Stimulated activated naive CD8-positive, alpha-beta T cell treated with anti-CD3 and anti-CD28 coated beads, Interleukin-15, Interleukin-2, amounts not matched to agents 100 ng/mL and 50 ng/mL, for 24 hours (primary cell): ENCODE data around the gene PHTF2.

Source experiments
- H3K27ac Mint-ChIP-seq: one replicate; pipeline ENCODE4 v1.8.0; 2021; ENCODE audit warnings: mild to moderate bottlenecking, mixed read lengths
- H3K27me3 Mint-ChIP-seq: one replicate; pipeline ENCODE4 v1.8.0; 2021; ENCODE audit warnings: mixed read lengths
- H3K36me3 Mint-ChIP-seq: one replicate; pipeline ENCODE4 v1.8.0; 2021; ENCODE audit warnings: low read depth, mixed read lengths
- H3K4me1 Mint-ChIP-seq: one replicate; pipeline ENCODE4 v1.8.0; 2021; ENCODE audit warnings: low read depth, mixed read lengths
- H3K4me3 Mint-ChIP-seq: one replicate; pipeline ENCODE4 v1.8.0; 2021; ENCODE audit warnings: mild to moderate bottlenecking, mixed read lengths
- H3K9me3 Mint-ChIP-seq: one replicate; pipeline ENCODE4 v1.8.0; 2021; ENCODE audit warnings: mixed read lengths

The PHTF2 gene

DNA sequence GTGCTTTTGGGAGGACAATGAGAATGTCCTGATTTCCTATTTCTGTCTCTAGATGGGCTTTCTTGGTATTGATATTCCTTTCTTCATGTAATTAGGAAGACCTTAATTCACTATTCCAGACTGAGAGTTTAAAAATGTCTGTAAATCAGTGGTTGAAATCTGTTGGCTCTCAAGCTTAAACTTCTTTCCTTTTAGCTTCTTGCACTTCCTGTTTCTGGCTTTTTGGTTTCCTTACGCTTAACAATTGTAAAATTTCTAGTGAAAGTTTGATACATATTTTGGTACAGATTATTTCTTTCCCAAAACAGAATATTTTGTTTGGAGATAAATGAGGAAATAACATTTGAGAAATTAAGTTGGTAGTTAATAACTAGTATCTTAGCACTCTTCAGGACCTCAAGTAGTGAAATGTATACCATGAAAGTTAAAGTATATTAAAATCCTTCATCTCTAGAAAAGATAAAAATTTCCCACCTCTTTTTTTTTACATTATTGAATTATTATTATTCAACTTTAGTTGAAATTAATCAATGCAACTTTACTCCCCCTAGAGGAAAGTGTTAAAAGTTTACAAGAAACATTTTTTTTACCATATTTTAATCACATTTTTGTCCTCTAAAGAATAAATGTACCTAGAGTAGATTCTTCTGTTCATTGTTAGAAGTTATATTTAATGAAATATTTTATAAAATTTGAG lies 137.2 kb downstream of the PHTF2 start:
- Mint-ChIP-seq H3K27me3 (no peaks in the 10 kb centered on the region), H3K9me3 (no peaks in the 10 kb centered on the region), H3K36me3 (peaks cover 8% of the 10 kb centered on the region), H3K4me1 (peaks cover 14% of the 10 kb centered on the region), H3K27ac (no peak overlapping the region), H3K4me3 (no peak overlapping the region)

DNA sequence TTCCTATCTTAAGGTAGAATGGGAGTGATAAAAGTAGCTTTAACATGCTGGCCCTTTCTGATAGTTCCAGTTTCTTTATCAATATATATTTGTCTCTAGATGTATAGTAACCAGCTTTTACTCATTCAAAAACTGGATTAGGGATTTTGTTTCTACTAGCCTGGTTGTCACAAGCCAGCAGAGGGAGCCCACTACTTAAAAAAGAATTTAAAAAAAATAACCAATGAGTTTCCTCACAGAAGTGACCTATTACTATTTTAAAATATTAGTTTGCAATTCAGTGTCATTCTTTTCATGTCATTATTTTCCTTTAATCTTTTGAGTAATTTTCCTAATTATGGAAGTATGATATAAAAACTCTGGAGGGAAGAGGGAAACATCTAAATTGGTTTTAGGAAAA lies 142.1 kb downstream of the PHTF2 start:
- Mint-ChIP-seq H3K36me3 (peaks cover 23% of the 10 kb centered on the region), H3K4me1 (peaks cover 3% of the 10 kb centered on the region), H3K4me3 (no peak overlapping the region), H3K27ac (no peak overlapping the region), H3K9me3 (no peaks in the 10 kb centered on the region), H3K27me3 (no peaks in the 10 kb centered on the region)

- H3K4me3 Mint-ChIP-seq, result no peak overlapping the region
- H3K9me3 Mint-ChIP-seq, result no peaks in the 10 kb centered on the region
- no peaks in the 10 kb centered on the region for H3K4me1 Mint-ChIP-seq
- peaks cover 23% of the 10 kb centered on the region for H3K36me3 Mint-ChIP-seq
- H3K27me3 Mint-ChIP-seq, result no peaks in the 10 kb centered on the region
- no peak overlapping the region for H3K27ac Mint-ChIP-seq
Observed at GRCh38 chr7:77942431-77942830, 143.9 kb downstream of the PHTF2 start.

DNA sequence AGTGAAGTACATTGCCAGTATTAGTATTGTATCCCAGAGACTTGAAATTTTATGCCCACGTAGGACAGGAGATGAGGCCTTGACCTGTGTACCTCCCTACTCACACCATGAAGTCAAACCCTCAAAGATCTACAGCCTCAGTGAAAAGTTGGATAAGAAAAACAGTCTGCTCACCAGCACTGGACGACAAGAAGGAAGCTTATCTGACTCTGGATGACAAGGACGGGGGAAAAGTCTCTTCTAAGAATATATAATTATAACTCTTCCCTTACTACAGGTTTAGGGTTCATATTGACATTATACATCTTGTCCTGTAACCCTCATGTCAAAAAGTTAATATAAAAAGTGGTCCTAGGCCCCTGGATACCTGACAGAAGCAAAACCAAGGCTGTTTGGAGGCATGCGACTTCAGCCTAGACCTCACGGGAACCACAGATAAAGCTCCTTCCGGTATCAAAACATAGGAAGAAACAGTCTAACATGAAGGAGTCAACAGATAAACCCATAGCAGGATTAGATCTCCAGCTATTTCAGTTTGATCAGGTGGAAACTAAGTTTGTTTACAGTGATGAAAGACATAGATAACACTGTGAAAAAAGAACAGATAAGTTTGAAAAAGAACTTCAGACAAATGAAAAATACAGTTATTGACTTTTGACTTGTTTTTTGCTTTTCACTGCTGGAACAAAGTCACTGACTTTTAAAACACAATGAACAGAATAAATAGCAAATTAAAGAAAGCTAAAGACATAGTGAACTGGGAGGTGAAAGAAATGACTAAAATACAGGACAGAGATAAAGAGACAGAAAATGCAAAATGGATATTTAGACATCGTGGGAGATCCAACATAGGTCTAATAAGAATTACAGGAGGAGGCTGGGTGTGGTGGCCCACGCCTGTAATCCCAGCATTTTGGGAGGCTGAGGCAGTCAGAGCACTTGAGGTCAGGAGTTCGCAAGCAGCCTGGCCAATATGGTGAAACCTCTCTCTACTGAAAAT lies 145.9 kb downstream of the PHTF2 start:
- H3K9me3 Mint-ChIP-seq, result no peaks in the 10 kb centered on the region
- H3K27ac Mint-ChIP-seq, result no peak overlapping the region
- H3K4me3 Mint-ChIP-seq, result no peak overlapping the region
- no peaks in the 10 kb centered on the region for H3K4me1 Mint-ChIP-seq
- H3K27me3 Mint-ChIP-seq, result no peaks in the 10 kb centered on the region
- H3K36me3 Mint-ChIP-seq, result peaks cover 19% of the 10 kb centered on the region

GRCh38 chr7:77950548-77950947 lies 152.0 kb downstream of the PHTF2 start:
- no peak overlapping the region for H3K4me3 Mint-ChIP-seq
- peaks cover under 1% of the 10 kb centered on the region for H3K36me3 Mint-ChIP-seq
- H3K4me1 Mint-ChIP-seq, result no peaks in the 10 kb centered on the region
- no peaks in the 10 kb centered on the region for H3K9me3 Mint-ChIP-seq
- no peak overlapping the region for H3K27ac Mint-ChIP-seq
- H3K27me3 Mint-ChIP-seq, result no peaks in the 10 kb centered on the region

GRCh38 chr7:77954773-77955555 lies 156.4 kb downstream of the PHTF2 start:
- Mint-ChIP-seq H3K27ac (no peak overlapping the region), H3K4me1 (no peaks in the 10 kb centered on the region), H3K4me3 (no peak overlapping the region), H3K36me3 (peaks cover 7% of the 10 kb centered on the region), H3K9me3 (no peaks in the 10 kb centered on the region), H3K27me3 (no peaks in the 10 kb centered on the region)

- no peak overlapping the region for H3K27ac Mint-ChIP-seq
- H3K4me3 Mint-ChIP-seq, result no peak overlapping the region
- H3K4me1 Mint-ChIP-seq, result no peaks in the 10 kb centered on the region
- peaks cover 13% of the 10 kb centered on the region for H3K36me3 Mint-ChIP-seq
- H3K9me3 Mint-ChIP-seq, result no peaks in the 10 kb centered on the region
- no peaks in the 10 kb centered on the region for H3K27me3 Mint-ChIP-seq
Observed at GRCh38 chr7:77958436-77958835, 159.9 kb downstream of the PHTF2 start.

- no peaks in the 10 kb centered on the region for H3K27me3 Mint-ChIP-seq
- no peaks in the 10 kb centered on the region for H3K9me3 Mint-ChIP-seq
- H3K4me3 Mint-ChIP-seq, result no peak overlapping the region
- H3K36me3 Mint-ChIP-seq, result peaks cover 13% of the 10 kb centered on the region
- no peak overlapping the region for H3K27ac Mint-ChIP-seq
- H3K4me1 Mint-ChIP-seq, result no peaks in the 10 kb centered on the region
Observed at GRCh38 chr7:77959080-77959479, 160.5 kb downstream of the PHTF2 start.

DNA sequence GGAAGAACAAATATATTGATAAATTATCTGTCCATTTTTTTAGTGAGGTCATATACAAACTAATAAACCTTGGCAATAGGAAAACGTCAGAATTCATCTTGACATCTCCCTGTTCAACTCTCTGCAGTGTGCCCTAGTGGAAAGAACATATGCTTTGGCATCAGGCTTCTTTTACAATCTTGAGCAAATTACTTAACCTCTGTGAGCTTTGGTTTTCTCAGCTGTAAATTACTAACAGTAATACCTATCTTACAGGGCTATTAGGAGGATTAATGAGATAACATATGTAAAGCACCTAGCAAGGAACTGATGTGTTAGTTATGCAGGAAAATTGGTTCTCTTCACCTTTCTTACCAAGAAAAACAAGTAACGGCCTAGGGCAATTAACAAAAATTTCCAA lies 161.8 kb downstream of the PHTF2 start:
- Mint-ChIP-seq H3K9me3 (no peaks in the 10 kb centered on the region), H3K4me1 (no peaks in the 10 kb centered on the region), H3K27me3 (no peaks in the 10 kb centered on the region), H3K27ac (no peak overlapping the region), H3K4me3 (no peak overlapping the region), H3K36me3 (peaks cover 13% of the 10 kb centered on the region)

DNA sequence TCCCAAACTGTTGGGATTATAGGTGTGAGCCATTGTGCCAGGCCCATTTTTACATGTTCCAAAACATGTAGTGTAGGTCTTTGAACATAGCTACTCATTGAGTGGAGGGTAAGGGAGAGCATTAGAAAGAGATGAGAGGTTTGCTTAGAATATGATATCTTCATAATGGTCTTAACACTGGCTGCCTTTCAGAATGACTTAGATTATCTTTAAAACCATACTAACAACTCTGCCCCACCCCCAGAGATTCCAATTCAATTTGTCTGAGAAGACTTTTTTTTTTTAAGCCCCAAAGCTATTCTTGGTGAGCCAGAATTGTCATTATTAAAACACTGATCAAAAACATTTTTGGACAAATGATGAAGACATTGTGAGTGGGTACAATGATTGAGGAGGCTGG lies 168.9 kb downstream of the PHTF2 start:
- Mint-ChIP-seq H3K4me3 (no peak overlapping the region), H3K27me3 (no peaks in the 10 kb centered on the region), H3K27ac (no peak overlapping the region), H3K36me3 (peaks cover 6% of the 10 kb centered on the region), H3K9me3 (no peaks in the 10 kb centered on the region), H3K4me1 (no peaks in the 10 kb centered on the region)

DNA sequence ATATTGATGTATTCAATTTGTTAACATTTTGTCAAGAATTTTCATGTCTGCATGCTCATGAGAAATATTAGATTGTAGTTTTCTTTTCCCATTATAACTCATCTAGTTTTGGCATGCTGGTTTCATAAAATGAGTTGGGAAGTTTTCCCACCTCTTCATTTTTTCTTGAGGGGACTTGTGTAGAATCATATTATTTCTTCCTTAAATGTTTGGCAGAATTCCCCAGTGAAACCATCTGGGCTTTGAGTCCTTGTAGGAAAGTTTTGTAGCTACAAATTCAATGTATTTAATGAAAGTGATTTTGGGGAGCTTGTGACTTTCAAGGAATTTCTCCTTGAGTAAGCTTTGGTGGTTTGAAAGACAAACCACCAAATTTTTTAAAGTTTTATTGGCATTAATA lies 173.2 kb downstream of the PHTF2 start:
- peaks cover 2% of the 10 kb centered on the region for H3K36me3 Mint-ChIP-seq
- H3K27ac Mint-ChIP-seq, result no peak overlapping the region

GRCh38 chr7:77975672-77976480 lies 177.3 kb downstream of the PHTF2 start:
- no peaks in the 10 kb centered on the region for H3K36me3 Mint-ChIP-seq

More for the DNA sequence above, 173.2 kb downstream of the PHTF2 start:
- Mint-ChIP-seq H3K27me3 (no peaks in the 10 kb centered on the region), H3K9me3 (no peaks in the 10 kb centered on the region), H3K4me3 (no peak overlapping the region), H3K4me1 (no peaks in the 10 kb centered on the region)

GRCh38 chr7:77979219-77979618 lies 180.6 kb downstream of the PHTF2 start:
- H3K9me3 Mint-ChIP-seq, result no peaks in the 10 kb centered on the region

More at GRCh38 chr7:77975672-77976480, 177.3 kb downstream of the PHTF2 start:
- H3K4me3 Mint-ChIP-seq, result no peak overlapping the region
- H3K27ac Mint-ChIP-seq, result no peak overlapping the region
- no peaks in the 10 kb centered on the region for H3K9me3 Mint-ChIP-seq
- no peaks in the 10 kb centered on the region for H3K27me3 Mint-ChIP-seq
- H3K4me1 Mint-ChIP-seq, result no peaks in the 10 kb centered on the region

GRCh38 chr7:77980087-77980713 lies 181.6 kb downstream of the PHTF2 start:
- no peaks in the 10 kb centered on the region for H3K4me1 Mint-ChIP-seq
- no peak overlapping the region for H3K4me3 Mint-ChIP-seq
- no peaks in the 10 kb centered on the region for H3K36me3 Mint-ChIP-seq
- H3K27me3 Mint-ChIP-seq, result no peaks in the 10 kb centered on the region
- no peak overlapping the region for H3K27ac Mint-ChIP-seq
- no peaks in the 10 kb centered on the region for H3K9me3 Mint-ChIP-seq

More at GRCh38 chr7:77979219-77979618, 180.6 kb downstream of the PHTF2 start:
- Mint-ChIP-seq H3K4me1 (no peaks in the 10 kb centered on the region), H3K27me3 (no peaks in the 10 kb centered on the region), H3K4me3 (no peak overlapping the region), H3K36me3 (no peaks in the 10 kb centered on the region), H3K27ac (no peak overlapping the region)
